Measurements from ENCODE around the gene KCNAB1. TPM values are rescaled to one million over a fixed set of nuclear protein-coding genes. Genes with fewer than 3 reads are reported as not detected.

Gene KCNAB1
- total and polyA plus RNA-seq, 2 donors (not counting 1 experiment from before 2014, with no cell fraction given) = 0.03 to 0.33 TPM

DNA sequence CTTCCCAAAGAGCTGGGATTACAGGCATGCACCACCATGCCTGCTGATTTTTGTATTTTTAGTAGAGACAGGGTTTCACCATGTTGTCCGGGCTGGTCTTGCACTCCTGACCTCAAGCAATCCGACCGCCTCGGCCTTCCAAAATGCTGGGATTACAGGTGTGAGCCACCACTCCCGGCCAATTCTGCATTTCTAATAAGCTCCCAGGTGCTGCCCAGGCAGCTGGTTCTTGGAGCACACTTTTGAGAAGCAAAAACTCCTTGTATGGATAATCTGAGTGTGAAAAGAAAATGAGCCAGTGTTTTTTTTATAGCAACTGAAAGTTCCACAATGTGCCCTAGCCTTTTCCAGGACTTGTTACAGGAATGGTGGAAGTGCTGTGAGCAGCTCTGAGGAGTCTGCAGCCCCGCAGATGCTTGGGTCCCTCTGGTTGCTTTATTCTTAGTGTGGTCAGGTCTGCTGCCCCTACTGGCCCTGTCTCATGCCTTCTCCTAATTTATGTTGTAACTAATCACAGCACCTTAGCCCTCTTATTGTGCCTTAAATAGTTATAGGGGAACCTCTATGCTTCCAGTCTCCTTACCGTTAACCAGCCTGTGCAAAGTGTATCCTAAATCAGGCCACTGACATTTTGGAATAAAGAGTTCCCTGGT is 13.5 kb upstream of the KCNAB1 start:
- Histone ChIP-seq H3K9me3 (ENCODE audit: control insufficient read depth, insufficient read depth, low read depth, low read length) (no peaks in the 10 kb centered on the region), H2AFZ (ENCODE audit: low read length) (no peak overlapping the region), H3K79me2 (ENCODE audit: control insufficient read depth, insufficient read depth, low read length) (no peaks in the 10 kb centered on the region), H3K4me3 (replicated peaks in 1 of 4; ENCODE audit: control extremely low read depth in 1 of 4, insufficient read depth in 1 of 4, low read depth in 3 of 4, low read length in 4 of 4) (no peak overlapping the region), H3K4me2 (ENCODE audit: extremely low read depth, insufficient read depth, low read length) (no peak overlapping the region), H4K20me1 (ENCODE audit: control insufficient read depth, extremely low read depth, insufficient read depth, low read length) (no peaks in the 10 kb centered on the region), H3K27ac (ENCODE audit: insufficient read depth, low read length) (no peak overlapping the region), H3K9ac (ENCODE audit: insufficient read depth, low read length) (no peak overlapping the region), H3K4me1 (ENCODE audit: control insufficient read depth, extremely low read depth, insufficient read depth, low read length) (no peaks in the 10 kb centered on the region), H3K36me3 (ENCODE audit: control insufficient read depth, insufficient read depth, low read length) (no peaks in the 10 kb centered on the region), H3K27me3 (ENCODE audit: control insufficient read depth, insufficient read depth, low read length) (no peaks in the 10 kb centered on the region)
- TF ChIP-seq EZH2 (IDR thresholded peaks at IDR 0.05; ENCODE audit: low read length, missing control alignments) = no peak
- TF ChIP-seq, protein P1, sequence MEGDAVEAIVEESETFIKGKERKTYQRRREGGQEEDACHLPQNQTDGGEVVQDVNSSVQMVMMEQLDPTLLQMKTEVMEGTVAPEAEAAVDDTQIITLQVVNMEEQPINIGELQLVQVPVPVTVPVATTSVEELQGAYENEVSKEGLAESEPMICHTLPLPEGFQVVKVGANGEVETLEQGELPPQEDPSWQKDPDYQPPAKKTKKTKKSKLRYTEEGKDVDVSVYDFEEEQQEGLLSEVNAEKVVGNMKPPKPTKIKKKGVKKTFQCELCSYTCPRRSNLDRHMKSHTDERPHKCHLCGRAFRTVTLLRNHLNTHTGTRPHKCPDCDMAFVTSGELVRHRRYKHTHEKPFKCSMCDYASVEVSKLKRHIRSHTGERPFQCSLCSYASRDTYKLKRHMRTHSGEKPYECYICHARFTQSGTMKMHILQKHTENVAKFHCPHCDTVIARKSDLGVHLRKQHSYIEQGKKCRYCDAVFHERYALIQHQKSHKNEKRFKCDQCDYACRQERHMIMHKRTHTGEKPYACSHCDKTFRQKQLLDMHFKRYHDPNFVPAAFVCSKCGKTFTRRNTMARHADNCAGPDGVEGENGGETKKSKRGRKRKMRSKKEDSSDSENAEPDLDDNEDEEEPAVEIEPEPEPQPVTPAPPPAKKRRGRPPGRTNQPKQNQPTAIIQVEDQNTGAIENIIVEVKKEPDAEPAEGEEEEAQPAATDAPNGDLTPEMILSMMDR (conservative IDR thresholded peaks at IDR 0.05 in 1 of 2, IDR thresholded peaks at IDR 0.05 in 1 of 2; ENCODE audit: low read depth in 1 of 2, low read length in 2 of 2) = no peak
- DNase-seq (ENCODE audit: low read depth in 2 of 2) = no peak

DNA sequence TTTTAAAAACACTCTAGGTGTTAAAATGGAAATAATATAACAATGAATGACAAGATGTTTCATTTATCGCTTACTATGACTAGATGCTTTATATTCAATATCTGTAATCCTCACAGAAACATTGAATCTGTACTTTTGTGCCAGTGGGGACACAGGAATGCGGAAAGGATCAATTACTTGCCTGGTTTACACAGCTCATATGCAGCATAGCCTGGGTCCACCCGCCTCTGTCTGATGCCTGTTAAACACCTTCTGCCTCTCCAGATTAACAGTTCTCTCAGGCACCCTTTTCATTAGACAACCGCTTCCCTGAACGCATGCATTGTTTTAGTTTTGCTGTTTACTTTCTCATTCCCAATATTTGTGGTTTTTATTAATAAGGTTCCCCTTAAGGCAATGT is 12.9 kb upstream of the KCNAB1 start:
- Histone ChIP-seq H2AFZ (ENCODE audit: low read length) (no peak overlapping the region), H3K9me3 (ENCODE audit: control insufficient read depth, insufficient read depth, low read depth, low read length) (no peaks in the 10 kb centered on the region), H4K20me1 (ENCODE audit: control insufficient read depth, extremely low read depth, insufficient read depth, low read length) (no peaks in the 10 kb centered on the region), H3K4me3 (replicated peaks in 1 of 4; ENCODE audit: control extremely low read depth in 1 of 4, insufficient read depth in 1 of 4, low read depth in 3 of 4, low read length in 4 of 4) (no peak overlapping the region), H3K36me3 (ENCODE audit: control insufficient read depth, insufficient read depth, low read length) (no peaks in the 10 kb centered on the region), H3K4me2 (ENCODE audit: extremely low read depth, insufficient read depth, low read length) (no peak overlapping the region), H3K79me2 (ENCODE audit: control insufficient read depth, insufficient read depth, low read length) (no peaks in the 10 kb centered on the region), H3K27me3 (ENCODE audit: control insufficient read depth, insufficient read depth, low read length) (no peaks in the 10 kb centered on the region), H3K27ac (ENCODE audit: insufficient read depth, low read length) (no peak overlapping the region), H3K9ac (ENCODE audit: insufficient read depth, low read length) (no peak overlapping the region), H3K4me1 (ENCODE audit: control insufficient read depth, extremely low read depth, insufficient read depth, low read length) (no peaks in the 10 kb centered on the region)
- TF ChIP-seq EZH2 (IDR thresholded peaks at IDR 0.05; ENCODE audit: low read length, missing control alignments) = no peak
- TF ChIP-seq, protein P1 (conservative IDR thresholded peaks at IDR 0.05 in 1 of 2, IDR thresholded peaks at IDR 0.05 in 1 of 2; ENCODE audit: low read depth in 1 of 2, low read length in 2 of 2) = no peak
- DNase-seq (ENCODE audit: low read depth in 2 of 2) = no peak

DNA sequence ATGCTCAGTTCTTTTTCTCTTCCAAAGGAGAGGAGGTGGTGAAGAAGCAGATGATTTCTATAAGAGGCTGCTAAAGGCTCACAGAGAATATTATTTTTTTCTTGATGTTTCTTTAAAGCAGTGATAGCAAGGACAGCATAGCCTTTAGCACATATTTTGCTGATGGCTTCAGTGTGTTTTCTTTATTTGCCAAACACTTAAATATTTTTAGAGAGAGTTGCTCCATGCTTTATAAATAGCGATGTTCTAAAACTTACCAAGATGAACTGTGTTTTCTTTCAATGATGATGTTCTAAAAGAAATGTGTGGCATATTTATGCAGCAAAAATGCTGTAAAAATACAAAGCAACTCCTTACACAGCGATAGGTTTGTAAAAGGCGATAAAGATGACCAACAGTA is 11.8 kb upstream of the KCNAB1 start:
- Histone ChIP-seq H3K4me3 (replicated peaks in 1 of 4; ENCODE audit: control extremely low read depth in 1 of 4, insufficient read depth in 1 of 4, low read depth in 3 of 4, low read length in 4 of 4) (no peak overlapping the region), H2AFZ (ENCODE audit: low read length) (no peak overlapping the region), H3K9me3 (ENCODE audit: control insufficient read depth, insufficient read depth, low read depth, low read length) (no peaks in the 10 kb centered on the region), H4K20me1 (ENCODE audit: control insufficient read depth, extremely low read depth, insufficient read depth, low read length) (no peaks in the 10 kb centered on the region), H3K36me3 (ENCODE audit: control insufficient read depth, insufficient read depth, low read length) (no peaks in the 10 kb centered on the region), H3K79me2 (ENCODE audit: control insufficient read depth, insufficient read depth, low read length) (no peaks in the 10 kb centered on the region), H3K27ac (ENCODE audit: insufficient read depth, low read length) (no peak overlapping the region), H3K27me3 (ENCODE audit: control insufficient read depth, insufficient read depth, low read length) (no peaks in the 10 kb centered on the region), H3K4me1 (ENCODE audit: control insufficient read depth, extremely low read depth, insufficient read depth, low read length) (no peaks in the 10 kb centered on the region), H3K9ac (ENCODE audit: insufficient read depth, low read length) (no peak overlapping the region), H3K4me2 (ENCODE audit: extremely low read depth, insufficient read depth, low read length) (no peak overlapping the region)
- DNase-seq (ENCODE audit: low read depth in 2 of 2) = no peak
- no peak for TF ChIP-seq EZH2 (IDR thresholded peaks at IDR 0.05; ENCODE audit: low read length, missing control alignments)
- TF ChIP-seq, protein P1 (conservative IDR thresholded peaks at IDR 0.05 in 1 of 2, IDR thresholded peaks at IDR 0.05 in 1 of 2; ENCODE audit: low read depth in 1 of 2, low read length in 2 of 2) = no peak

Measured in fibroblast of lung (primary cell).